Measurements from ENCODE around the gene CTTNBP2NL.

The CTTNBP2NL gene, protein sequence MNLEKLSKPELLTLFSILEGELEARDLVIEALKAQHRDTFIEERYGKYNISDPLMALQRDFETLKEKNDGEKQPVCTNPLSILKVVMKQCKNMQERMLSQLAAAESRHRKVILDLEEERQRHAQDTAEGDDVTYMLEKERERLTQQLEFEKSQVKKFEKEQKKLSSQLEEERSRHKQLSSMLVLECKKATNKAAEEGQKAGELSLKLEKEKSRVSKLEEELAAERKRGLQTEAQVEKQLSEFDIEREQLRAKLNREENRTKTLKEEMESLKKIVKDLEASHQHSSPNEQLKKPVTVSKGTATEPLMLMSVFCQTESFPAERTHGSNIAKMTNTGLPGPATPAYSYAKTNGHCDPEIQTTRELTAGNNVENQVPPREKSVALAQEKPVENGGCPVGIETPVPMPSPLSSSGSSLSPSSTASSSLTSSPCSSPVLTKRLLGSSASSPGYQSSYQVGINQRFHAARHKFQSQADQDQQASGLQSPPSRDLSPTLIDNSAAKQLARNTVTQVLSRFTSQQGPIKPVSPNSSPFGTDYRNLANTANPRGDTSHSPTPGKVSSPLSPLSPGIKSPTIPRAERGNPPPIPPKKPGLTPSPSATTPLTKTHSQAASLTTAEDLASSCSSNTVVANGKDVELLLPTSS

DNA sequence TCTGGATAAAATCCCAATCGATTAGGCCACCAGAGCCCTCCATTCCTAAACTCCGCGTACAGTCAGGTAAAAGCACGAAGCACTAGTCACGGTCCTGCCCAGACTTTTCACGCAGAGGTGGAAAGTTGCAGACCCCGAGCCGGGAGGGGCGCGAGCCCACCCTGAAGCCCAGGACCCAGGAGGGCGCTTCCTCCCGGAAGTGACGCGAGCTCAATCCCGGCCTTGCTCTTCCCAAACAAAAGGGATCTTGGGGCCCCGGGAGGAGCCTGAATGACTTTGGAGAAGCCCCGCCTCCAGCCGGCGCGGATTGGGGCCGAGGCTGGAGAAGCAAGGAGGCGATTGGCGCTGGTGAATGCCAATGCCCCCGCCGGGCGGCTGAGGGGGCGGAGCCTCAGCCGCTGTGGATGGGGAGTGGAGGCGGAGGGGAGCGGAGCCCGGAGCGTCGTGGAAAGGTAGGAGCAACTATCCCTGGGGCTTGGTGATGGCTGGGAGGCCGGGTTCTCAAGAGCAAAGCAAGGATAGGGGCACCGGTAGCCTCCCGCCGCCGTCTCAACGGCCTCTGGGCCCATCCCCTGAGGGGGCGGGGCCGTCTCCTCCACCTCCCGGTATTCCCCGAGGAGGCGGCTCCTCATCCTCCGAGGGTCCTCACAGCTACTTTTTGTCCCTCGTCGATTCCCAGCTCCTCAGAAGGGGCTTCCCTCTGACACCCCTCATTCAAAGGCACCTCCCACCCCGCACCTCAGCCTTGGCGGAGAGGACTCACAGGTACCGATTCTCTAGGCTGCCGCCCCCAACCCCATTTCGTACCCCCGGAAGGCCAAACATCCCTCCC is at the start of gene CTTNBP2NL:
Gene CTTNBP2NL (plus strand): TSS at position 394 of the 832 bp plus-strand sequence. CDS start 19,952 bp downstream, outside the sequence.
- in situ Hi-C loops (cut with MboI; ENCODE audit: low sequenced_read_pairs): loop anchor here (25.0 kb wide), 2 partner anchors 216 to 416 kb away; partner anchors contain the start of genes CAPZA1 and ST7L

DNA sequence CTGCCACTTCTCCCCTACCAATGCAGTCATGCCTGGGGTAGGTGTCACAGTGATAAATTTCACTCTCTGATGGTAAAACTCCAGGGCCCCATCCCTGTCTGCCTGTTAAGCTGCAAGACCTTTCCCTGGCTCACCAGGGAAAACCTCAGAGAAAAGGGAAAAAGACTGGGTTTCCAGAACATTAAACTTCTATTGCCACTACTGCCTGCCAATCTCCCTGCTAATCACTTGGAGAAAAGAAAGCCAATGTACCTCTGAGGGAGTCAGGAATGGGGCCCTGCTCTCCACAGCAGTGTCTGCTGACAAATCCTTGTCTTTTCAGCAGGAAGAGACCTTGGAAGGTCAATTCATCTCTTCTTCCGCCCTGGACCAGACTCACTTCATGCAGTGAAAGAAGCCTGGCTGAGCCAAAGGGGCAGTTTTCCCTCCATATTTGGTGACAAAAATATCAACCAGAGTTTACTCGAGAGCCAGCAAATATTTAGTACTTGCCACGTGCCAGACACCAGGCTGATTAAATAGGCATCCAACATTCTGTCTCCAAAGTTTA is 49.1 kb upstream of the CTTNBP2NL start:
- in situ Hi-C loops (cut with MboI; ENCODE audit: low sequenced_read_pairs): no loop called here

DNA sequence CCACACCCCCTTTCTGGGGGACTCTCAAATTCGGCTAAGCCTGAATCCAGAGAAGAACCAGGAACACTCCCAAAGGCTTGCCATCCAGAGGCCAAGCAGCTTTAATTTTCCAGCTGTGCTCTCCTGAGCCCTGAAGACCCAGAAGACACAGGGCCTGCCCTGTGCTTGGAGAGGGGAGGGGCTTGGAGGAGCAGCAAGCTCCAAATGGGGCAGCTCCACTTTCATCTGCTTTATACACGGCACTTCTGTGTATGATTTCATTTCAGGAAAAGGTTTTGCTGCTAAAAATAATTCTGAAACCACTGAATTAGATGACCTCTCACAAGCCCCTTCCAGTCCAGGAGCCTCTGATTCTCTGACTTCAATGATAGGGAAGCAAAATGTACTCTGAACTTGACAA is 39.2 kb upstream of the CTTNBP2NL start:
- in situ Hi-C loops (cut with MboI; ENCODE audit: low sequenced_read_pairs): no loop called here

DNA sequence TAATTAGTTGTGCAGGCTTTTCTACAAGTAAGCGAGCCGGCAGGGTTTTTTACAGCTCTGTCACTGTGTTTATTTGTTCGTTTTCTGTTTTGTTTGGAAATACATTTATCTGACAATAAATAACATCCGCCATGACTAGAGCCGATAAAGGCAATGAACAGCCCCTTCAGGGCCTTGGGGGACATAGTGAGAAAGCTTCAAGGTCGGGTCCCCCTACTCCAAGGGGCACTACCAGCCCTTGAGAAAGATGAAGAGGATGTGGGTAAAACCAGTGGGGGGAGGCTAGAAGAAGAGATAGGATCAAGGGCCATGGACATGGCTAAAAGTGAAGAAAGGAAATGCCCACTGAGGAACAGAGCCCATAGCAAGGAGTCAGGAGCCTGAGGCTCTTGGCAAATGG is 38.5 kb upstream of the CTTNBP2NL start:
- in situ Hi-C loops (cut with MboI; ENCODE audit: low sequenced_read_pairs): no loop called here

DNA sequence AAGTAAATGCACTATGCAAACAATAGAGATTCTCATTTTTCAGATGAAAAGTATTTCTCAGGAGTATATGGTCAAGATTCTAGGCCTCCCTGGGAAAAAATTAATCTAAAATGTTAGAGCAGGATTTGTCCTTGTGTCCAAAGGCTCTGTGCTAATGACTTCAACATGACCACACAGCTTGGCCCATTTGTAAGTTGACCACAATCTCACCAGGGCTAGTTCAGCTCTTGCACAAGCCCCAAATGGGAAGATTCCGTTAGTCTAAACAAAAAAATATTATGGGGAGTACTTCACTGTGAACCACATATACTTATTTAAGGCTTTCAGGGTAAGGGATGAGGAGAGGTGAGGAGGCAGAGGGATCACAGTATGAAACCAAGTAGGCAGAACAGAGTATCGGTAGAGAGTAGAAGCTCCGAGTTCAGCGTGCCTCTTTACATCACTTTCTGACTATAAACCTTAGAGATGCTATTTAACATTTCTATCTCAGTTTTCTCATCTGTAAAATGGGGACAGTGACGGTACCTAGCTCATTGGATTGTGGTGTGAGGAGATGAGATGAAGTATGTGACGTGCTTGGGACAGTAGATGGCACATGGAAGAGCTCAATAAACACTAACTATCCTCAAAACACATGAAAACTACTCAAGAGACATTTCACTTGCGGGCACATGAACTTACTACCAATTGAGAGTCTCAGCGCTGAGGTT is 37.8 kb upstream of the CTTNBP2NL start:
- in situ Hi-C loops (cut with MboI; ENCODE audit: low sequenced_read_pairs): no loop called here

DNA sequence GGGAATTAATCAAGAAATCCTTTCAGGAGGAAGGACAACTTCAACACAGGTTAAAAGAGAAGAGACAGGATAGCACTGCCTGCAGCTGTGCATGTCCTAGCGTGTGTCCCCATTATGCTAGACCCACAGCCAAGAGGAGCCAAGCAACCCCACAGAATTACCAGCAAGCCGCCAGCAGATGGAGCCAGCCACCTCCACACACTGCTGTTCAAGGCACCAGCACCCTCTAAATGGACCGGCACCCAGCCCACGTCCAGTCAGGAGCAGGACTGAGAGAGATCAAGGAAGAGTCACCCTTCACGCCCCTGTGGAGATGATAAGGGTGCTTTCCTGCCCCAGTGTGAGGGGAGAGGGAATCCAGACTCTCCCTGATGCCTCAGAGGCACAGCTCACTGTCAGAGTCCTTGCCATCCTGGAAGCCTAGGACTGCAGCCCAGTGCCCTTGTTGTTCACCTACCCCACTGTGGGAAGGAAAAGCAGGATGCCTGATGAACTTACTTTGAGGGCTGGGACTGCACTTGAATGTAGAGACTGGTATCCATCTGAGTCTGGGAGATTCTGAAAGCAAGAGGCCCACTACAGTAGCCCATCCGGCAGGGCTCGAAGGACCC is 37.1 kb upstream of the CTTNBP2NL start:
- in situ Hi-C loops (cut with MboI; ENCODE audit: low sequenced_read_pairs): no loop called here

DNA sequence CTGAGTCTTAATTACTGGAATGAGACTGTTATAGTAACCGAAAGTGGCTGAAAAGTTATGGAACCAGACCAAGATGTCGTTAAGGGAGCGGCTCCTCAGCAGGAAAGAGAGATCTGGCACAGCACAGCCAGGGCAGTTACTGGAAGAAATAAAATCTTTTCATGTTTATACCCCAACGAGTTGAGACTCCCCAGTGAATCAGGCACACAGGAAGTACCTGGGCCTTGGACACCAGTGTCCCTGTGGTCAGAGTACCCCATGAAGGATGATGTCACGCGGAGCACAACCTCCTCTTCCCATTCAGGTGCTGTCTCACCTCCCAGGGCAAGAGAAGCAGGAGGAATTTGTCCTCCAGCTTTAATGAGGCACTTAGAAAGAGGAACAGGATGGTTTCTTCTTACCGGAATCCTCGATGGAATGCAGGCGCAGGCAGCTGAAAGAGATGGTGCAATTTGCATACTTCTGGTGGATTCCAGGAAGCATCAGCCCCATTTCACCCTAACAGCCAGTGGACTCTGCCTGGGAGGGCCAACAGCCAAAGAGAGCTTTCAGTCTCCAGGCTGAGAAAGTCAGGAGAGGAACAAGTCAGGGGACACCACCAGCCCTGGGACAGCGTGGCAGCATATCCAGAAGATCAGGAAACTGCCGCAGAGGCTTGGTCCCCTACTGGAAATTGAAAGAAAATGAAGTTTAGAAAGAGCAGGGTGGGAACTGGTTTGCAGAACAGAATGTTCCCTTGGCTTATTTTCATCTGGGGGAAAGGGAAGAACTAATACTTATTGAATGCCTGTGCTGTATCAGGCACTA is 35.9 kb upstream of the CTTNBP2NL start:
- in situ Hi-C loops (cut with MboI; ENCODE audit: low sequenced_read_pairs): no loop called here

DNA sequence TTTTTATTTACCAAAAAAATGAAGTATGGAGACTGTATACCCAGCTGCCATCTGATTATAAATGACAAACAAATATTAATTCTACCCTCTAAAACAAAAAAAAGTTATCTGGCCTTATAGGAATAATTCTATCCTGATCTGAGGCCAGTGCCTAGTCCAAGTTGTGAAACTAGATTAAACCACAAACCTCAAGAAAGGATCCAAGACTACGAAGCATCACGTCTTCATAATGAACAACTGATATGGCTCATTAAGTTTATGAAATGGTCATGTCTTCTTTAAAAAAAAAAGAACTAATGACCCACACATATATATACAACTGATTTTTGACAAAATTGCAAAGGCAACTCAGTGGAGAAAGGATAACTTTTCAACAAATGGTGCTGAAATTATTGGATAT is 32.4 kb upstream of the CTTNBP2NL start:
- in situ Hi-C loops (cut with MboI; ENCODE audit: low sequenced_read_pairs): no loop called here

DNA sequence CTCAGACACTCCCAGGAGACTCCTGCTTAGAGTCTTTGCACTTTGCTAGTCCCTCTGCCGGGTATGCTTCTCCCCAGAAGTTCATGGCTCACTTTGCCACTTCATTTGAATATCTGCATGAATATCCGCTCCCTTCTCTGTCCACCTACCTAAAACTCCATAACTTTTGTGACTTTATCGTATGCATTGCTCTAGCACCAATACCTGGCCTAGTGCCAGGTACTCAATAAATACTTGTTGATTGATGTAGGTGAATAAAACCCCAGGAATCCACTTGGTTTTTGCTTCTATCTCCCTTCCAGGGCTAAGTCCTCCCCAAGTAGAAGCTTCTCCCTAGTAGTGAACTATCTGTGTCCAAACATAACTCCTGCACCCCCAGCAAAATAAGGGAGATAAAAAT is 27.8 kb upstream of the CTTNBP2NL start:
- in situ Hi-C loops (cut with MboI; ENCODE audit: low sequenced_read_pairs): no loop called here

DNA sequence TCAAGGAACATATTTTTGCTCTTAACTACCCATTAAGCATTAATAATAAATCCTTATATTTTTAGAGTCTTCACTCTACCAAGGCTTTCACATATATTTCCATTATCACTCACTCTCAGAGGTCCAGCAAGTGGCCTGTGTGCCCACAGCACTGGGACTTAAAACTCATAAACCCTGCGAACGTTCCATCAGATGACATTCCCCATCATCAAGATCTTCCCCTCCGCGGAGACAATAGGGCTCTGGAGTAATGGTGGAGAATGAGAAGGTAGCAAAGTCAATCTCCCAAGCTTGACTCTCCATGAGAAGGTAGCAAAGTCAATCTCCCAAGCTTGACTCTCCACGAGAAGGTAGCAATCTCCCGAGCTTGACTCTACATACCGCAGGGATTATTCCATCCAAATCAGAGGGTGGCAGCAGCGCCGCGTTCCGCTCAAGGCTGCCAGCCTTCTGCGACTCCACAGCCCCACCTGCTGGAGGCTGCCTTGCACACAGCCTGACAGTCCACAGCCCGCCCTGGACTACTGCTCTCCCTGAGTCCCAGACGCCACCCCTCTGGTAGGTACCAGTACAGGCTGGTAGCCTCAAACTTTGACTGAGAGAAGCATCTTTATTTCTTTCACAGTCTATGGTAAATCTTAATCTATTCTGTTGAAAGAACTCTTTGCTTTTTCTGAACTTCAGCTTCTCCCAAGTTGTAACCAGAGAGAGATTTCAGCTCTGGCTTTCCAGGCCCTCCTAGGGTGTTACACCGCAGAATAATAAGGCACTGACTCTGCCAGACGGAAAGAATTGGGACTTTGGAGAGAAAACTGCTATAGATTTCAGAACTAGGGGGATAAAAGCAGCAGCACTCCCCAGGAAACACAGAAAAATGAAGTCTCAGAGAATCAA is 26.4 kb upstream of the CTTNBP2NL start:
- in situ Hi-C loops (cut with MboI; ENCODE audit: low sequenced_read_pairs): no loop called here

DNA sequence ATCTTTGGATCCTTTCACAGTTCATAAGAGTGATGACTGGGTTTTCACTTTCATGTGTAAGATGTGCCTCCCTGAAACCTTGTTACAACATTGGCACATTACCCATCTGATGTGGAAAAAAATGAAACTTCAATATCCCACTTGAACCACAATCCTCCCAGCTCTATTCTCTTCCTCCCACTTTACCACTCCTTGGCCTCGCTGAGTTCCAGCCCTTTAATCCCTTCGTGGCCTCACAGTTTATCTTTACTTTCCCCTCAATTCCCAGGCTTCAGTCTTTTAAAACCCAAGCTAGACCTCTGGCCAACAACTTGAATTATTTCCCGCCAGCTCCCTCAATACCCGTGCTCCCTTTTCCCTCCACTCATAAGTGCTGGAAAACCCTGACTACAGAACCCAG is 25.0 kb upstream of the CTTNBP2NL start:
- in situ Hi-C loops (cut with MboI; ENCODE audit: low sequenced_read_pairs): no loop called here

DNA sequence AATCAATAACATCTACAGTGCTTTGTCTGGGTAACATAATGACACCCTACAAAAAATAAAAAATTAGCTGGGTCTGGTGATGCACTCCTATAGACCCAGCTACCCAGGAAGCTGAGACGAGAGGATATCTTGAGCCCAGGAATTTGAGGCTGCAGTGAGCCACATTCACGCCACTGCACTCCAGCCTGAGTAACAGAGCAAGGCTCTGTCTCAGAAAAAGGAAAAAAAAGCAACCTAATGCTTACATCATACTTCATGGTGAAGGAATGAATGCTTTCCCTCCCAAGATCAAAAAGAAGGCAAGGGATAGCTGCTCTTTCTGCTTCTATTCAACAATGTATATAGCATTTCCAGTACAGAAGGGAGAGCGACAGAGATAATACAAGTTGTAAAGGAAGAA is 24.2 kb upstream of the CTTNBP2NL start:
- in situ Hi-C loops (cut with MboI; ENCODE audit: low sequenced_read_pairs): no loop called here

DNA sequence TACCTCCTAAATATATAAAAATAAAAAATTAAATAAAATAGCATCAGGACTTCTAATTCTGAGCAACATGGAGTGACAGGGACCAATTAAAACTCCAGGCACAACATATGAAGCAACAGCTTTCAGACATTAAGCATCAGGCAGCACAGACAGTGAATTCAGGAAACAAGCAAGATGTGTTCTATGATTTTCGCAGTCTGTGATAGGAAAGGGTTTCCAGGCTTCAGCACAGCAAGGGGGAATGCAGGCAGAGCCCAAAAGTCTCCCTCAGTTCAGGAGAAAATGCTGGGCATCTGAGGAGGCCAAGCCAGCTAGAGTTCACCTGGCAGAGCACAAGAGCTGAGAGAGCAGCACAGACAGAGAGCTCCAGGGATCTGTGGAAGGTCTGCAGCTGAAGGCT is 22.2 kb upstream of the CTTNBP2NL start:
- in situ Hi-C loops (cut with MboI; ENCODE audit: low sequenced_read_pairs): no loop called here

DNA sequence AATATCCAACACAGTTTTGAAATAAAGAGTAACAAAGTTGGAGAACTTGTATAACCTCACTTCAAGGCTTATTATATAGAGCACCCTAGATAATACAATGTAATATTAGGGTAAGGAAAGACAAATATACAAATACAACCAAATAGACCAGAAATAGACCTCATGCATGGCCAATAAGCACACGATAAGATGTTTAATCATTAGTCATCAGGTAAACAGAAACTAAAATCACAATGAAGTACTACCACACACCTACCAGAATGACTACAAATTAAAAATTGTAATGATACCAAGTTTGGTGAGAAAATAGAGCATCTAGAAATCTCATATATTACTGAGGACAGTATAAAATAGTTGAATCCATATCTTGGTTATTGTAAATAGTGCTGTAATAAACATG is 20.3 kb upstream of the CTTNBP2NL start:
- in situ Hi-C loops (cut with MboI; ENCODE audit: low sequenced_read_pairs): loop anchor here (25.0 kb wide), 2 partner anchors 237 to 437 kb away; partner anchors contain the start of genes CAPZA1 and ST7L

DNA sequence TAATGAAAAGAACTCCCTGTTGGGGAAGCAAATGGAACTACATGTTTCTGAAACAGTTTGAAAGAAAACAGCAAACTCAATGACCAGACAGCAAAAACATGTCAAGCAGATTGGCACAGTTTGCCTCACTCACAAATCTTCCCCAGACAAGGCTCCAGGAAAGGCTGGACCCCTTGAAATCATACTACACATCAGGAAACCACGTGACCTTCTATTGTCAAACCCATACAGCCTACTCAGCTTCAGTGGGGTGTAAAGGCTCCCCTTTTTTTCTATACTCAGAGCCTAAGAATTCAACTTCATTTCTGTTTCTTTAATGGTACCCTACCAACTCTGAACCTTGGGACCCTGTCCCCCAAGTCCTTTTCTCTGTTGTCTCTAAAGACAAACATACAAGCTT is 15.7 kb upstream of the CTTNBP2NL start:
- in situ Hi-C loops (cut with MboI; ENCODE audit: low sequenced_read_pairs): loop anchor here (25.0 kb wide), 2 partner anchors 232 to 432 kb away; partner anchors contain the start of genes CAPZA1 and ST7L

DNA sequence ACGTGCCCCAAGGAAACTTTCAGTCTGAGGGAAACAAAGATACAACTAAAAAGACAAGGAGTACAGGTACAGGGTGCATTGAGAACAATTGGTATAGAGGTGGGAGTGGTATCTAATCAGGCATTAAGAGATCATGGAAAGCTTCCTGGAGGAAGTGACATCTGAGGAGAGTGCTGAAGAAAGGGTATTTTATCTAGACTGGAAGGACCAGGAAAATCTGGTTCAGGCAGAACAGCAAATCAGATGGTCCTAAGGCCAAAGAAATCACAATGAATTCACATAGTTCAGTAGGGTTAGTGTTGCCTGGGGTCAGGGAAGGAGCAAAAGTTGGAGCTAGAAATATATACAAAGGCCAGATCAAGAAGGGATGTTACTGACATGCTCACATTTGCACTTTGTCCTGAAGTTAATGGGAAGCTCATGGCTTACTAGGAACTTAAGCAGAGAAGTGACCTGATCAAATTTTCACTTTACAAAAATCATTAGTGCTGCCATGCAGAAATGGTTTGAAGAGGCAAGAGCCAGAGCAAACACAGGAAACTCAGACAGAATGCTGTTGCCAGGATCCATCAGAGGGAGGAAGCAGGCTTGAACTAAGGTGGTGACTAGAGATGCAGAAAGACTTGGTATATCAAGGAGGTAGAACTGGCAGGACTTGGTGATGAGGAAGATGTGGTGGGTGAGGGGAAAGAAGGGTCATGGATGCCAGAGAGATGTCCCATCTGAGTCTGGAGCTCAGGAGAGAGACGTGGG is 14.5 kb upstream of the CTTNBP2NL start:
- in situ Hi-C loops (cut with MboI; ENCODE audit: low sequenced_read_pairs): loop anchor here (25.0 kb wide), 2 partner anchors 231 to 431 kb away; partner anchors contain the start of genes CAPZA1 and ST7L

DNA sequence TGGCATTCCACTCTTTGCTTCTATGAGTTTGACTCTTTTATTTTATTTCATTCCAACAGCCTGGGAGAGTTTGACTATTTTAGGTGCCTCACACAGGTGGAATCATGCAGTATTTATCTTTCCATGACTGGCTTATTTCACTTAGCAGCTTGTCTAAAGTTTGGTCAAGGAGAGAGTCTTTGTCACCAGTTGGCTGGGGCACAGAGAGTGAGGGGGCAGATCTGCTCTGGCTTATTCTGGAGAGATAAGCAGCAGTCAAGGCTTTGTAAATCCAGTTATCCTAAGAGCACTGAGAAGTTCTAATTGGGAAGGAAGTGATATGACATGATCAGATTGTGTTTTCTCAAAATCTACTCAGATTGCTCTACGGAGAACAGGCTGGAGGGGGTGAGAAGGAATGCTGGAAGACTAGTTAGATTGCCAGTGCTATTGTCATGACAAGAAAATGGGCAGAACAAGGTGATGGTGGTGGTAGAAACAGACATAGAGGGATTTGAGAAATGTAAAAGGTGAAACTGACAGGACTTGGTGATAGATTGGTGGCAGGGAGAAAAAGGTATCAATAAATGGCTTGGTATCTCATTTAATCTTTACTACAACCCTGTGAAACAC is 12.1 kb upstream of the CTTNBP2NL start:
- in situ Hi-C loops (cut with MboI; ENCODE audit: low sequenced_read_pairs): loop anchor here (25.0 kb wide), 2 partner anchors 228 to 428 kb away; partner anchors contain the start of genes CAPZA1 and ST7L

All from HL-60/S4 treated with phorbol 12-myristate 13-acetate at 8.2 ng/mL for 4 days and 3 days (cell line).